Activated T-cell treated with anti-CD3 and anti-CD28 coated beads, Interleukin-2, amount 50 U/mL, for 1 hour (primary cell): ENCODE data around the gene OOSP1.
"Not testable (repeated sequence)": the region's sequence is repeated elsewhere in the genome, so short reads cannot be mapped to it uniquely, and the experiment has no call there.

ENCODE experiments used
- DNase-seq: peaks from one replicate; pipeline ENCODE4 v3.0.0-alpha.2; 2020

Gene OOSP1, protein sequence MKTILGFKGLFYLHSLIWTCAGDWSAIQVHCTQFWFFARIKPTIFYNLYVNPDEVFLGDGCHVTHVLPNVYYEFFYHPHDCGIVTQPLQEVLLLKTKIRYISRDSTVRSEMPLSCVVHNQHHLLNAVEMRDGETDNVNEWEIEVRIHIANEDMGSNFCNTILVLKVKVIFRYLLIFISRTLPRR

DNA sequence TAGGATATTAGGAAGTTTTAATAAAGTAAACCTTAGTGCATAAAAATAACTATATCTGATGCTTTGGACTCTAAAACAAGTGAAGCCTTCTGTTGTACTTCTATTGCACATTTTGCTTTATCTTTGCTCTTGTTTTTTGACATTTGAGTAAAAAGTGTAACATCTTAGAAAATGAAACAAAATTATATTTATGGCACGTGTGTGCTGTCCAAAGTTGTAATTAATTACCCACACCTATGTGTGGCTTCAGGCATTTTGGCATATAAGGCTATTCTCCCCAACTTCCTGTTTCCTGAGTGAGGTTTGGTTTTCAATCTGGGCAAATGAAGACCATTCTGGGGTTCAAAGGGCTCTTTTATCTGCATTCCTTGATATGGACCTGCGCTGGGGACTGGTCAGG lies at the start of gene OOSP1:
TSS of gene OOSP1 (plus strand) at position 301 of the 400 bp plus-strand sequence. CDS start at position 324, 23 bp downstream.
- no peak for DNase-seq

DNA sequence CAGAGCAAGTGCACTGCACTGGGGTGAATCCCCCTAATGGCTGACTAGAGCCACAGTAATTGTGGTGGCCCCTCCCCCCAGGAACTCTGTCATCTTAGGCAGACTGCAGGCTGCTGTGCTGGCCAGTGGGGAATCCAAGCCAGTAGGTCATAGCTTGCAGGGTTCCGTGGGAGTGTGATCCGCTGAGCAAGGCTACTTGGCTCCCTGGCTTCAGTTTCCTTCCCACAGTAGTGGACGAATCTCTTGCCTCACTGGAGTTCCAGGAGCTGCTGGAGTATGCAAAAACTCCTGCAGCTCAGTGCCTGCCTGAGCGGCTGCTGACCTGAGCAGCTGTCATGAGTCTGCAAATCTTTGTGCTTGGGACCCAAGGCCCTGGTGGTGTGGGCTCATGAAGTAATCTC lies 46.5 kb upstream of the OOSP1 start:
- DNase-seq = no peak

DNA sequence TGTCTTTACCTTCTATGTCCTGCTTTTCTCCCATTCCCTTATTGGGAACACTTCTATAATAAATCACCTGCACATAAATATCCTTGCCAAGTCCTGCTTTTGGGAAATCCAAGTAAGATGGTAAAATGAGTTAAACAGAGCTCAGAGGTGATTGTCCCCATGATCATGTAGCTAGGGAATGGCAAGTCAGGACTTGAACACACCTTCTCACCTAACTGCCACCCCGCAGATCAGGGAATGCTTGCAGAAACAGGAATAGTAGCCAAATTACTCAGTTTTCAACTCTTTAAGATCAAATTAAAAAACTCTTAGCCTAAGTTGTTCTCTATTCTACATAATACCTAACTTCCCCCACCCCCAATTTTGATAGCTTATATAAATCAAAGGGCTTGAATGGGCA lies 43.6 kb upstream of the OOSP1 start:
- DNase-seq = no peak

DNA sequence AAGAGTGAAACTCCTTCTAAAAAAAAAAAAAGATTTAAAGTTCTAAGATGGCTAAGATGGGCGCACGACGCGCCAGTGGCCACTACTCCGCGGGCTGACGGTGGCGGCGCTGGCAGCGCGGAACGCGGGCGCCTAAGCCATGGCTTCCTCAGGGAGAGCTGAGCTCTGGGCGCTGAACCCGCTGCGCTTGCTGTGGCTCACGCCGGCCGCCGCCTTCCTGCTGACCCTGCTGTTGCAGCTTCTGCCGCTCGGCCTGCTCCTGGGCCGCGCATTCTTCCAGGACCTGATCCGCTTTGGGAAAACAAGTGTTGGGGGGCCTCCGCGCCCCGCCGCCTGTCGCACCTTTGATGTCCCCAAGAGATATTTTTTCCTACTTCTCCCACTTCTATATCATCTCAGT lies 40.2 kb upstream of the OOSP1 start:
- DNase-seq = no peak

DNA sequence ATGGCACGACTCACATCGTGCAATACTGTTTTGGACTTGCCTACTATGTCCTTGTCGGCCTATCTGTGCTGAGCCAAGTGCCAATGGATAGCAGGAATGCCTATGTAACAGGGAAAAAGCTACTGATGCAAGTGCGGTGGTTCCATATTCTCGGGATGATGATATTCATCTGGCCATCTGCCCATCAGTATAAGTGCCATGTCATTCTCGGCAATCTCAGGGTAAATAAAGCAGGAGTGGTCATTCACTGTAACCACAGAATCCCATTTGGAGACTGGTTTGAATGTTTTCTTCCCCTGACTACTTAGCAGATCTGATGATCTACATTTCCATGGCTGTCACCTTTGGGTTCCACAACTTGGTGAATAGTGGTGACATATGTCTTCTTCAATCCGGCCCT lies 39.6 kb upstream of the OOSP1 start:
- DNase-seq = no peak

DNA sequence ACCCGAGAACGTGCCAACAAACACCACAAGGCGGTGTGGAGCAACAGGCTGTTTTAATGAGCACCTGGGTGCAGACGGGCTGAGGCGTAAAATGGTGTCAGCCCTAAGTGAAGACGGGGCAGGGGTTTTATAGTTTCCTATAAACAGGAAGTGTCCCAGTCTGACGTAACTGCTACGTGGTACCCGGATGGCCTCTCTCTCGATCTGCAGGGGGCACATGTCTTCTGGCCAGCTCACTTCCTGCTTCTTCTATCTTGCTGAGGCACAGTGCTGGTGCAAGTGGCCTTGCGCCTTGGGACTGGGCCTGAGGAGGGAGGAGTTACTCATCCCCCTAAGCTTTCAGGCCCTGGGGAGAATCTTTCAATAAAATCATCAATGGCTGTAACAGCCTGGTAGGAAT lies 38.7 kb upstream of the OOSP1 start:
- DNase-seq = no peak

DNA sequence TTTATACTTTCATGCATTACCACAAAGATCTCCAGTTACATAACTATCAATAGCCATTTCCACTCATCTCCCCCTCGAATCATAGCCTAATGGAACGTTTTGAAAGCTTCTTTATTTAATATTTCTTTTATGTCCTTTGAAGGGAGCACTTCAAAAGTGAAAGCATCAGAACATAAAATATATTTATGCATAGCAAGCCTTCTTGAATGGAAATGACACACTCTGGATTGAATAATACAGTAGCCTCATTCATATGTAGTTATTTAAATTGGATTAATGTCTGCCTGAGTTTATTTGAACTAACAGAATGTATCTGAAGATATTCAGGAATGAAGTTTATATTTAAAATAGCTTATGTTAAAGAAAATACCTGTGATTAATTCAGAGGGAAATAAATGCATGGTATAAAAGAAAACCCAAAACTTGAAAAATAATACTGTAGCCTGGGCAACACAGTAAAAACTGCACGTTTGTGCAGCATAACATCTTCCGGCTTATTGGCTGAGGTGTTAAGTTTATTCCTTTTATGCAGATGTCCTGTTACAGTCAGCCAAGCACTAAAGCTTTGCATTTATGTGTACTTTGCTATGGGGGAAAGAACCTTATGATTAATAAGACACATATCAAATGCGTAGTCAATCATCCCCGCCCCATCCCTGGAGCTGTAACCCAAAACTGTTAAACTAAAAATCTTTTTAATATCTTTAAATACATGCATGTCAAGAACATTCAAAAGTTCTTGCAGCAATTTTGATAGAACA lies 37.7 kb upstream of the OOSP1 start:
- no peak for DNase-seq

DNA sequence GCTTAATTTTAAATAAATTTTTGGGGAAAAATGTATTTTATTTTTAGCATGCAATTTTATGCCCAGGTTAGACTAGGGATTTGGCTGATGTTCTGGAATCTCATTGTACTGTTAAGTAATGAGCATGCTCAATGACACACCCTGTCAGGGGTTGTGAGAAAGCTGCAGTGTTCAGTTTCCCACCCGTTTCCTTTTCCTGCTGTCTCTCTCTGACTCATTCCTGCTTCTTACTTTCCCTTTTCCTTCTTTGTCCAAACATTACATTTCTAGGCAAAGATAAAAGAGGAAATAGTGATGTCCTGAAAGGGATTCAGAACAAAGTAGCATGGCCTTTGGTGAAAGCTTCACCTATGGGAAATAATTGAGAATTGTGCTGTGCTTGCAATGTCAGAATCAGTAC lies 36.9 kb upstream of the OOSP1 start:
- DNase-seq = no peak

DNA sequence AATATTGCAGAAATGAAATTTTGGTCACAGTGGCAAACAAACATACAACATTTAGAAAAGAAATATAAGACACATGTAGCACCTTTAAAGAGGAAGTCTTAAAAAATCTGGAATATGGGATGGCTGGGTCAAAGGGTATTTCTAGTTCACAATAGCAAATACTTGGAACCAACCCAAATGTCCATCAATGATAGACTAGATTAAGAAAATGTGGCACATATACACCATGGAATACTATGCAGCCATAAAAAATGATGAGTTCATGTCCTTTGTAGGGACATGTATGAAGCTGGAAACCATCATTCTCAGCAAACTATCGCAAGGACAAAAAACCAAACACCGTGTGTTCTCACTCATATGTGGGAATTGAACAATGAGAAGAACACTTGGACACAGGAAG lies 34.7 kb upstream of the OOSP1 start:
- DNase-seq = not testable (repeated sequence)

DNA sequence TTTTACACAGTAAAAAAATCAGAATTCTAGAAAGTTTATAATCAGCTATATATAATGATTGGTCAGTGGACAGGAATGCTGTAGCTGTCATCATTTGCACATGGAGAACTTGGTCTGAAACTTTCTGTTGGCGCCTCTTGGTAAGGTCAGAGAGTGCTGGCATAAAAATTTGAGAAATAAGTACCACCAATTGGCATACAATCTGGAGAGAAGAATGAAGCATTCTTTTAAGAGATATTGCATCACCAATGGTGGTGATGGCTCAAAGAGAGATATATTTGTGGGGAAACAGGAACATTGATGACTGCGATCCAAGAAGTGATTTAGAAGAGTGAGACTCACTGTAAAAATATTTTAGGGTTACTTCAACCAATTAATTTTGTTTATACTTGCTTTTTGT lies 19.8 kb upstream of the OOSP1 start:
- DNase-seq = no peak

DNA sequence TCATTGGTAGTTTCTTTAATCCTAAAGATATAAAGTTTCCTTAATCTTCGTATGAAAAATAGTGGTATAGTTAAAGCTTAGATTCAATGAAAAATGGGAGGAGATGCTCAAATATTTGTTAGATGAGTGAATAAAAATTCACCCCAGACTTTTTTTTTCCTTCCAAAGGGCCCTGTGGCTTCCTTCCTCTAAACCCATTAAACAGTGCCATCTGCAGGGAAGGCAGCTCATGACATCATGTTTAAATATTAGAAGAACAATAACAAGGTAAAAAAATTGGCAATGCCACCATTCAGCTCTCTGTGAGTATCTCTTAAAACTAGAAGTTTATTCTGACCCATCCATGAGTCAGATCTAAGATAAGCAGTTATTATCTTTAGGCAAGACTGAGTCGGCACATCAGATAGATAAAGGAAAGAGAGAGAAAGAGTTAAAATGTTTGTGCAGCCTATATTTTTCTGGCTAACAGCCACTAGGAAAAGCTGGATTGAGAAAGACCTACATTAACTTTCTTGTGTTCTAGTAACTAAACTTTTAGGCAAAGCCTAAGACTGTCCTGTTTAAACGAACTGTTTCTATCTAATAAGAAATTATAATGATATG lies 19.1 kb upstream of the OOSP1 start:
- no peak for DNase-seq

DNA sequence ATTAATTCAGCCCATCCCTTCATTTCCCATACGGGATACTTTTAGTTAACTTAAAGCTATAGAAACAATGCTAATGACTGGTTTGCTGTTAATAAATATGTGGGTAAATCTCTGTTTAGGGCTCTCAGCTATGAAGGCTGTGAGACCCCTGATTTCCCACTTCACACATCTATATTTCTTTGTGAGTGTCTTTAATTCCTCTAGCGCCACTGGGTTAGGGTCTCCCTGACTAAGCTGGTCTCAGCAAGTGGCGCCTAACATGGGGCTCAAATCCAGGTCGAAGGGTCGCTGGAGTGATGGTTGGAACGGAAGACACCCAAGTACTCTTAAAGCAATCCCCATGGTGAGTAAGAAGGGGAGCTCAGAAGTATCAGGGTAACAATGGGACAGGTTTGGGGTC lies 14.4 kb upstream of the OOSP1 start:
- DNase-seq = no peak

DNA sequence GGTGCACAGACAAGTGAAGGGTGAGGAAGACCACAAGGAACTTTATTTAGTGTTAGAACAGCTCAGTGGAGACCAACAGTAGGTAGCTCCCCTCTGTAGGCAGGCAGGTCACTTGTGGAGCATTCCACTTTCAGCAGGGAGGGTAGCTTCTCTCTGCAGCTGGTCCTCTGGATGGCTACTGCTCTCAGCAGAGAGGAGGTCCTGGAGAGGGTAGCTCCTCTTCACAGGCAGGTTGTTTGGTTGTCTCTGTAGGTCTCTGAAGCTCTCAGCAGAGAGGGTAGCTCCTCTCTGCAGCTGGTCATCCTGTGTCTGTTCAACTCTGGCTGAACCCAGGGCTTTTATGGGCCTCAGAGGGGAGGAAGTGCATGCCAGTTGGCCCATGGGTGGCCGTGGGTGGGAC lies 6.5 kb upstream of the OOSP1 start:
- DNase-seq = no peak

DNA sequence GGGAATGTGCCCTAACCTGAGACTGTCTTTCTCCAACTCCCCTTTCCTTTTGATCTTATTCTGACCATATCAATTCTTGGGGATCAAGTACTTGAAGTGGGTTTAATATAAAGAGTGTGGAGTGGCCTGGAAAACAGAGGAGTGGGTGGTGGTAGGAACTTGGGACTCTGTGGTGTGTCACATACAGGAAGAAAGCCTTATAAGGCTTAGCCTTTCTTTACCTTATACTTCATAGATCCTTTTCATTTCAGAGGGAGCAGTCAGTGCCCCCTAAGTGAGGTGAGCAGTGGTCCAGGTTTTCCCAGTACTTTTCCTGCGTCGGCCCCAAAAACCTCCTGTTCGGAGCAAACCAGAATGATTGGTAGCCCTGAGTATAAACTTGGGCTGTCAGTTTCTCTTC lies 486 bp downstream of the OOSP1 start:
- DNase-seq = no peak

DNA sequence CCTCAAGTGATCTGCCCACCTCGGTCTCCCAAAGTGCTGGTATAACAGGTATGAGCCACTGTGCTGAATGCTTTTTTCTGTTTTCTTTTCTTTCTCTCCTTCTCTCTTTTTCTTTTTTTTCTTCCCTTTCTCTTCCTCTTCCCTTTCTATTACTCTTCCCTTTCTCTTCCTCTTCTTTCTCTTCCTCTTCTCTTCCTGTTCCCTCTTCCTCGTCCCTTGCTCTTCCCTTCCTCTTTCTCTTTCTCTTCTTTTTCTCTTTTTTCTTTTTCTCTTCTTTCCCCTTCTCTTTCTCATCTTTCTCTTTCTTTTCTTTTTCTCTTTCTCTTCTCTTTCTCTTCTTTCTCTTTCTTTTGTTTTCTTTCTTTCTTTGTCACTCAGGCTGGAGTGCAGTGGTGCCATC lies 1.2 kb downstream of the OOSP1 start:
- no peak for DNase-seq

DNA sequence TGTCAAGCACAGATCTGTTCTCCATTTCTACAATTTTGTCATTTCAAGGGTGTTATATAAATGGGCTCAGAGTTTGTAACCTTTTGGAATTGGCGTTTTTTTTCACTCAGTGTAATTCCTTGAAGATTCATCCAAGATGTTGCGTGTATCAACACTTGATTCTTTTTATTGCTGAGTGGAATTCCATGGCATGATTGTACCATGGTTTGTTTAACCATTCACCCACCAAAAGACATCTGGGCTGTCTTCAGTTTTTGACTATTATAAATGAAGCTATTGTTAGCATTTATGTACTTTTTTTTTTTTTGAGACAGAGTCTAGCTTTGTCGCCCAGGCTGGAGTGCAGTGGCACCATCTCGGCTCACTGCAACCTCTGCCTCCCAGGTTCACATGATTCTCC lies 2.9 kb downstream of the OOSP1 start:
- no peak for DNase-seq

DNA sequence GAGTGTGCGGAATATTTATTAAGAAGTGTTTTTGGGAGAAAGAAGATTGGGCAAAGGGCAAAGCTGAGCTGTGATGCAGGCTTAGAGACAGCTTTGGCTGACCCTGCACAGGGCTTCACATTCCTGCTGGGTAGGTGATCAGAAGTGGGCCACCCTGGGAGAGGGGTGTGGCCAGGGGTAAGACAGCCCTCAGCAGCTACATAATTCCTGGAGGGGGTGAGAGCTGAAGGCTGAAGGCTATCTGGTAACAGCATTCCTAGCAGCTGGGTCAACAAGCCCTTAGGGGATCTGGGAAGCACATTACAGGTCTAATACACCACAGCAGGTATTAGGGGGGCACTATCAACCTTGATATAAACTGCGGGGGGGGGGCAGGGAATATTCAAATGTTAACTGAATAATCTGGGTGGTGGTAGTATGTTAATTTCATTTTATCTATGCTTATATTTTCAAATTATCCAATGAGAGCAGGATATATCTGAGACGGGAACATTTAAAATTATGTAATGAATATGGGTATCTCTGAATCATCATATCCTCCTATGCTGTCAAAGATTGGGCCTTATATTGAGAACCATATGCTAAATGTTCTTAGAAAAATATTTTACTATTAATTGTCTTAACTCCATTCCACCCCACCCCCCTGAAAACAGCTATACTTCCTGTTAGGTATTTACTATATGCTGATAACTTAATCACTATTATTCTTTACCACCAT lies 5.9 kb downstream of the OOSP1 start:
- DNase-seq = no peak

DNA sequence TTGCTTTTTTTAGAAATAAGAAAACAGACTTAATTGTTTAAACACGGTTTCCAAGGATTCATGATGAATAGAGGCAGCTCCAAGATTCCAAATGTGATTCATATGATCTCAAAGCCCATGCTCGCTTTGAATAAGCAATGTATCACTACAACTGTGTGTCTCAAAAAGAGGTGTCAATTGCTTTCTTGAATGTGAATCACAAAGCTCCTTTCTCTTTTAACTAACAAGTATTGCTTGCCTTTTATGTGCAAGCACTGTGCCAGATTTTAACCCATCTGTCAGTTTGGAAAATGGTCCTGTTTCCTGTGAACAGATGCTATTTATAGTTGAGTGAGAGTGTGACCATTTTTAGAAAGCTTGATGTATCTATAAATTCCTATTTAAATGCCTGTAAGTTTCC lies 6.5 kb downstream of the OOSP1 start:
- DNase-seq = no peak

DNA sequence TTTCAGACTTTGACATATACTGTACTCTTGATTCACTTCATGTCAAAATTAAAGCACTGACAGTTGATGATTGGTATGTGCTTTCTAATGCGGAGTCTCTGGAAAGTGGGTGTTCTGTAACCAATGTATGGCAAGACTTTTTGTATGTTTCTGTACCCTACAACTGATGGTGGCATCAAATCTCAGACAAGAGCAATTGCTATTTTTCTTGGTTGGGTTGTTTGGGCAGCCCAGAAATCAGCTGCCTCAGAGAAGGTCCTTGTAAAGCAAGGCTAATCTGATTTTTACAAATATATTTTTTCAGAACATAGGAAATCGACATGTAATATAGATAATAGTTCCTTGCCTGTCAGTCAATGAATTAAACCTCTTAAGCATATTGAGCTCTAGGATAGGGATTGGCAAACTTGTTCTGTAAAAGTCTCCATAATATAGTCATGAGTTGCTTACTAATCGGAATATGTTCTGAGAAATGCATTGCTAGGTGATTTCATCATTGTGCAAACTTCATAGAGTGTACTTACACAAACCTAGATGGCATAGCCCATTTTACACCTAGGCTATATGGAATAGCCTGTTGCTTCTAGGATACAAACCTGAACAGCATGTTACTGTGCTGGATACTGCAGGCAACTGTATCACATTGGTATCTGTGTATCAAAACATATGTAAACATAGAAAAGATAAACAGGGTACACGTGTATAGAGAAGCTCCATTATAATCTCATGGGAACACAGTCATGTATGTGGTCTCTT lies 15.4 kb downstream of the OOSP1 start:
- DNase-seq = no peak

DNA sequence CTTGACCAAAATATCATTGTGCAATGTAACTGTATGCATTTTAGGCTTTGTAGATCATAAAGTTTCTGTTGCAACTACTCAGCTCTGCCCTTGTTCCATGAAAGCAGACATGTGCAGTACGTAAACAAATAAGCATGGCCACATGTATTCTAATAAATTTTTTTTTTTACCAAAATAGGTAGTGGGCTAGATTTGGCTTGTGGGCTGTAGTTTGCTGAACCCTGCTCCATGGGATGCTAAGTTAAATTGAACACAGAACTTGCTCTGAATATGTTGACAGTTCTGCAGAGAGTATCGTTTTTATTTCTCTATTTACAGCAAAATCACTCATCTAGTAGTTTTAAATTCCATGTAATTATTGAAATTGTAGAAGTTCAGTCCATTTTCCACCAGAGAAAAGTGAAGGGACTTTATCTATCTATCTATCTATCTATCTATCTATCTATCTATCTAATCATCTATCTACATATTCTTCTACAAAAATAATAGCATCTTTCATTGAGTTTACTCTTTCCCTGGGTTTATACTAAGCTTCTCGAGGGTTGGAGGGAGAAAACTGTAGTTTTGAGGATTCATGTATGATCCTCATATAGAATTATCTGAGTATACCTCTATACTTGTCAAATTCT lies 16.1 kb downstream of the OOSP1 start:
- no peak for DNase-seq

DNA sequence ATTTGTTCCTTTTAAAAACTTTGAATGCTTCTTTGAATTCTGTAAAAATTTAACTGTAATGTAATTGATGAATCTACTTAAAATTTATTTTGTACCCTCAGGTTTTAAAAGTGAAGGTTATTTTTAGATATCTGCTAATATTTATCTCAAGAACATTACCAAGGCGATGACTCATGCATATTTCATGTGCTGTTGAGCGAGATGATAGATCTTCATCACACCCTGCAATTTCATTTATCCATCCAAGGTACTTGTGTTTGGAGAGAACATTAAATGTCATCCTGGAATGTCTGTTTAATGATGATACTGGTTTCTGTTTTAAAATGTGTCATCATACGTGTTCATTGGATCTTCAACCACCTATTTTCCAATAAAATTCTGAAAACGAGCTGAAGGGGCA lies 18.9 kb downstream of the OOSP1 start:
- DNase-seq = no peak

DNA sequence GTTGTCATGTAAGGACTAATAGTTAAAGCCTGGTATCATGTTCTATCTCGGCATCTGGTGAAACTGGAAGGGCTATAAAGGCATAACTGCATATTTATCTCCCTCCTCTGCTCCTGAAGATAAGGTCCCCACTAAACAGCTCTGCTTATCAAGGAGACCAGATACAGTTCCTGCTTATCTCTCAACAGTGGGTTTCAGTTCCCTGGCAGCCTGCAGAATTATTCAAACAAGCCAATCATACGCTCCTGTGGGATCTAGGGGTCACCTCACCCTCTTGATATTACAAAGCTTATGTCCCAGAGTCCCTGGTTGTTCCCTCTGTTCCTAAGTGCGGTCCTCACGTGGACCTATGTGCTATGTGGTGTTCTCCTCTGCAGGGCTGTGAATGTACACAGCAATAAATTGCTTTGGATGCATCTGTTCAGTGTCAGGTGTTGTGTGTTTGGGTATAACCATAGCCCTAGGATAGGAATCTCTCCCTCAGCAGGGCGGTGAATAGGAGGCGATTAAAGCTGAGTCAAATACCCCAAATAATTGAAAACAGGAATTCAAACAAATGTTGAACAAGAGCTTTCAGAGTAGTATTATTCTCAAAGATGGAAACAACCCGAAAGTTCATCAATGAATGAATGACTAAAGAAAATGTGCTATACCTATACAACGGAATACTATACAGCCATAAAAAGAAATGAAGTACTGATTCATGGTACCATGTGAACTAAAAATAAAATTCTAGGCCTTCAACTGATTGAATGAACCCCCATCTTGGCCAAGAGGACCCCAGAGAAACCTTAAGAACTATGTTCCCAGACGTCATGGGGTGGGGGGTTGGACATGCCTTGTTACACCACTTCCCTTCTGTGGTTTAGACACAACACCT lies 22.5 kb downstream of the OOSP1 start:
- DNase-seq = no peak
